PC-3 (cell line): ENCODE measurements around the gene FAXC. TPM values are rescaled to one million over a fixed set of nuclear protein-coding genes. Genes with fewer than 3 reads are reported as not detected.

Experiments used
- ATAC-seq: fragments of 200-7000 bp; cut with Tn5 transposase; 2 replicates; pipeline ENCODE4 v1.9.1; 2020; ENCODE audit warnings: mild to moderate bottlenecking, moderate library complexity
- BruUV-seq: library from RNA; stranded (reverse); fragments of 400-500 nt; replicated peaks from 2 replicates; lab custom pipeline; 2021; lab: Mats Ljungman, UMichigan
- CTCF ChIA-PET: fragments of 300-600 bp; sonication (Branson Sonifier 250); formaldehyde crosslinking; loops from one replicate; lab custom pipeline; 2022; ENCODE audit warnings: antibody characterized with exemption; lab: Charles Lee
- POLR2A ChIA-PET: fragments of 300-600 bp; sonication (Branson Sonifier 250); formaldehyde crosslinking; loops from one replicate; lab custom pipeline; 2022; ENCODE audit warnings: antibody characterized with exemption; ENCODE audit not compliant: unreplicated experiment; lab: Charles Lee
- DNase-seq: peaks from one replicate; pipeline ENCODE4 v3.0.0-alpha.2; 2015
- H2AFZ ChIP-seq: fragments of 300-600 bp; sonication (generic); 2 replicates; pipeline ENCODE4 v1.6.0; 2016; ENCODE audit warnings: antibody characterized with exemption, low read length
- H3F3A ChIP-seq: fragments of 300-600 bp; sonication (generic); one replicate; pipeline ENCODE4 v1.6.0; 2017; ENCODE audit warnings: antibody characterized with exemption, low read length, control low read depth, mild to moderate bottlenecking; ENCODE audit not compliant: unreplicated experiment
- H3K27ac ChIP-seq: fragments of 300-600 bp; sonication (generic); 2 replicates; pipeline ENCODE4 v1.5.1; 2016; ENCODE audit warnings: mild to moderate bottlenecking, low read length
- H3K27me3 ChIP-seq: fragments of 300-600 bp; sonication (generic); 2 replicates; pipeline ENCODE4 v1.6.1; 2016; ENCODE audit warnings: low read length, mixed read lengths
- H3K36me3 ChIP-seq: fragments of 300-600 bp; sonication (generic); 2 replicates; pipeline ENCODE4 v1.6.1; 2016; ENCODE audit warnings: low read depth, mixed run types, low read length, mixed read lengths
- H3K4me1 ChIP-seq: fragments of 300-600 bp; sonication (generic); 2 replicates; pipeline ENCODE4 v1.5.1; 2016; ENCODE audit warnings: low read length; ENCODE audit not compliant: insufficient read depth
- H3K4me2 ChIP-seq: fragments of 300-600 bp; sonication (generic); 2 replicates; pipeline ENCODE4 v1.6.0; 2016; ENCODE audit warnings: low read length
- H3K4me3 ChIP-seq: fragments of 300-600 bp; sonication (generic); 2 replicates; pipeline ENCODE4 v1.5.1; 2016; ENCODE audit warnings: mild to moderate bottlenecking, low read length, mixed read lengths
- H3K79me2 ChIP-seq: fragments of 300-600 bp; sonication (generic); 2 replicates; pipeline ENCODE4 v1.6.1; 2017; ENCODE audit warnings: low read length, mixed read lengths
- H3K9ac ChIP-seq: fragments of 300-600 bp; sonication (generic); 2 replicates; pipeline ENCODE4 v1.6.0; 2016; ENCODE audit warnings: mild to moderate bottlenecking, low read length
- H3K9me2 ChIP-seq: fragments of 300-600 bp; sonication (generic); replicated peaks from 2 replicates; pipeline ENCODE4 v1.6.1; 2016; ENCODE audit warnings: mixed run types, low read length, mixed read lengths
- H3K9me3 ChIP-seq: fragments of 300-600 bp; sonication (generic); 2 replicates; pipeline ENCODE4 v1.6.1; 2016; ENCODE audit warnings: low read length, mixed read lengths
- H4K20me1 ChIP-seq: fragments of 300-600 bp; sonication (generic); 2 replicates; pipeline ENCODE4 v1.6.1; 2016; ENCODE audit warnings: low read length, mixed read lengths
- CTCF ChIP-seq: fragments of 300-600 bp; sonication (generic); conservative IDR thresholded peaks from 2 replicates; pipeline ENCODE4 v1.5.1; 2017; ENCODE audit warnings: antibody characterized with exemption, low read depth, mild to moderate bottlenecking, low read length
- EZH2 ChIP-seq: fragments of 300-600 bp; sonication (generic); IDR thresholded peaks from one replicate; pipeline ENCODE4 v1.6.1; 2017; ENCODE audit warnings: antibody characterized with exemption, mild to moderate bottlenecking, low read length; ENCODE audit not compliant: unreplicated experiment
- EZH2phosphoT487 ChIP-seq: fragments of 300-600 bp; sonication (generic); IDR thresholded peaks from 2 replicates; pipeline ENCODE4 v1.6.1; 2018; ENCODE audit warnings: mild to moderate bottlenecking, antibody characterized with exemption, low read length, borderline replicate concordance
- intact Hi-C: fragments of 100-400 bp; cut with micrococcal nuclease; formaldehyde crosslinking; loops from 2 replicates; pipeline ENCODE4 v1.9.0; 2023
- total RNA-seq: library from RNA; depleted of rRNA; stranded (reverse); fragments of >200 nt; gene quantifications from 2 replicates; pipeline ENCODE4 v1.2.3, GENCODE V29; 2014

The FAXC gene
- total RNA-seq, 1 experiment from 2014 or later, result 3.9 TPM

- Histone ChIP-seq H3K36me3 (no peaks in the 10 kb centered on the region), H3K9ac (no peak overlapping the region), H3K9me2 (no peaks in the 10 kb centered on the region), H2AFZ (no peak overlapping the region), H3K4me2 (no peak overlapping the region), H3F3A (no peaks in the 10 kb centered on the region), H3K79me2 (no peaks in the 10 kb centered on the region), H3K4me1 (no peaks in the 10 kb centered on the region), H3K4me3 (no peak overlapping the region), H3K9me3 (no peaks in the 10 kb centered on the region), H3K27ac (no peak overlapping the region), H4K20me1 (no peaks in the 10 kb centered on the region), H3K27me3 (no peaks in the 10 kb centered on the region)
- ATAC-seq (peak; percentile 94), DNase-seq (peak; percentile 73)
- intact Hi-C loops, result loop anchor here (1.0 kb wide), 1 partner anchor 64 kb away; the partner anchor contains the start of gene COQ3
- no TSS peak for BruUV-seq
- CTCF ChIA-PET, result interaction anchor here (0.5 to 1.0 kb wide), 5 partner anchors 12 to 179 kb away, joined by 3 to 5 read pairs (median 4); no protein-coding TSS in a partner anchor
- TF ChIP-seq CTCF, result peak; percentile 83
- TF ChIP-seq EZH2phosphoT487, result no peak
- POLR2A ChIA-PET, result no interaction called here
These were observed 19.3 kb downstream of the FAXC start for GRCh38 chr6:99330159-99330558.

- Histone ChIP-seq H3K79me2 (no peaks in the 10 kb centered on the region), H3F3A (no peaks in the 10 kb centered on the region), H4K20me1 (no peaks in the 10 kb centered on the region), H3K4me2 (no peak overlapping the region), H2AFZ (no peak overlapping the region), H3K27me3 (no peaks in the 10 kb centered on the region), H3K4me1 (no peaks in the 10 kb centered on the region), H3K36me3 (no peaks in the 10 kb centered on the region), H3K9me3 (no peaks in the 10 kb centered on the region), H3K9me2 (no peaks in the 10 kb centered on the region), H3K4me3 (no peak overlapping the region), H3K9ac (no peak overlapping the region), H3K27ac (no peak overlapping the region)
- intact Hi-C loops, result no loop called here
- BruUV-seq, result no TSS peak
- ChIA-PET CTCF (no interaction called here), POLR2A (no interaction called here)
- no peak for TF ChIP-seq EZH2
- no peak for TF ChIP-seq EZH2phosphoT487
- no peak for TF ChIP-seq CTCF
- no peak for DNase-seq
- no peak for ATAC-seq
These were observed 24.5 kb downstream of the FAXC start for GRCh38 chr6:99324996-99325395.

GRCh38 chr6:99318566-99318965 lies 30.9 kb downstream of the FAXC start:
- H3K79me2 ChIP-seq, result no peaks in the 10 kb centered on the region
- H3K4me1 ChIP-seq, result no peaks in the 10 kb centered on the region
- no peaks in the 10 kb centered on the region for H3F3A ChIP-seq
- no peak overlapping the region for H3K27ac ChIP-seq
- intact Hi-C loops, result no loop called here
- no peaks in the 10 kb centered on the region for H3K36me3 ChIP-seq
- ChIA-PET CTCF (no interaction called here), POLR2A (no interaction called here)
- no peaks in the 10 kb centered on the region for H4K20me1 ChIP-seq
- BruUV-seq, result no TSS peak
- H3K9me2 ChIP-seq, result no peaks in the 10 kb centered on the region
- H3K27me3 ChIP-seq, result no peaks in the 10 kb centered on the region
- ATAC-seq (no peak), DNase-seq (no peak)
- no peaks in the 10 kb centered on the region for H3K9me3 ChIP-seq
- TF ChIP-seq EZH2phosphoT487 (no peak), EZH2 (no peak), CTCF (no peak)
- H3K9ac ChIP-seq, result no peak overlapping the region
- H3K4me3 ChIP-seq, result no peak overlapping the region
- no peak overlapping the region for H2AFZ ChIP-seq
- no peak overlapping the region for H3K4me2 ChIP-seq
